ENCODE results near the gene ARRDC3.

Gene ARRDC3

DNA sequence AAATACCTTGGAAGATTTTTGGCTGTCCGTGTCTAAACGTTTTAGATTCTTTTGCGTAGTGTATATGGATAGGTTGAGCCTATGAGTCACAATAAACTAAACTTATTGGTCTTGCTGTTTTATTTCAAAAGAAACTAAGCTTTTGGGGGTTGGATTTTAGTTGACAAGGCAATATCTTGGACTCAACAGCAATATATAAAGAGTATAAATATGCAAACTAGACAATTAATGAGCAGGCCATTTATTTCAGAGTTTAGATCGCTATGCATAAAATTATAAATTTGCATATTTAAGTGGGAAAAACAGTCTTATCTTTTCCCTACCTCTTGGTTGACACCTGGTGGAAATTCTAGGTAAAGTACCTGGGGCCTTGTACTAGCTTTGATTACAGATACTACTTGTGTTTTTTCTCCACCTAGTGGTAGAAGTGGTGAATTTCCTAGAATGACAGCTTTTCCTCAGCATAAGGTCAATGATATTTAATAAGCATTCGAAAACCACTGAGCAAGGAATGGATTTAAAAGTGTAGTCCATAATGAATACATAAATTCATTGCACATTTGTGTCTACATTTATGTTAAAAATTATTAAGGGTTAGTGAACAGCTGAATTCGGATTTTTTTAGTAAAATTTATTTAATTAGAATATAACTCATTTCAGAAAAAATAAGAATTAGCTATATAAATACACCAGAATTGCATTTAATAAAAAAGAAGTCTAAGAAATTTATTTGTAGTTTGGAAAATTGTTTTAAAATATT is 1.7 kb upstream of the ARRDC3 start:
- peak; percentile 85 to 92 for DNase-seq

DNA sequence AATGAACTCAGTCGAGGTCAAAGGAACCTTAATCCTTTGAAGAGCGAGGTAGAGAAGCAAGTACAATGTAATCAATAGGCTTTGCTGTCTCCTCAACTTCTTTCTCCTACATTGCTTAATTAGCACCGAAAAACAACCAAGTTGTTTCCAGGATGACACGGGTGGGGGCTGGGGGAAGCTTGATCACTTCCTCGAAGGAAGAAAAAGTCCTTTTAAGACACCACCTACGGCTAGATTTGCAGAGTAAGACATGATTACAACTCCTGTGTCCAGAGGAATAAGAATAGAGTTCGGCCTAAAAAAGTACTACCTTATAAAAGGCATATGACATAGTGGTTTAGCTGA is 811 bp upstream of the ARRDC3 start:
- DNase-seq, result peak; percentile 56 to 66

DNA sequence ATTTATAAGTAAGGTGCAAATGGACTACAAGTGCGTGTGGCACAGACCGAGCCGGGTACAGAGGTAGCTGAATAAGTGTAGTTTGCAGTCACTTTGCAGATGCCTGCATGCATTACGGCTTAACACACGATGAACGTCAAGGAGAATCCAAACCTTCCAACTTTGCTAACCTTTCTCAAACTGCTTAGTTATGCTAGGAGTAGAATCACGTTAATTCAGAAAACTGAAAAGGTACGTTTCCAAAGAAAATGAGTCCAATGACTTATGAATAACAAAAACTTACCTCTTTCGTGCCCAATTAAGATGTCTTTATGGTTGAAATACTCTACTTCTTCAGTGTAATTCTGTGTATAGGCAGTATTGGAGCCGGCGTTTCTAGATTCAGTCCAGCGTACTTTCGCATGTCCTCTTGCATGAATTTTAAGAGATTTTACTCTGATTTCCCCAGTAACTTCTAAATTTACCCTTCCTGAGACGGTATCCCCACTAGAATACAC is 539 bp downstream of the ARRDC3 start:
- peak; percentile 49 to 51 for DNase-seq

DNA sequence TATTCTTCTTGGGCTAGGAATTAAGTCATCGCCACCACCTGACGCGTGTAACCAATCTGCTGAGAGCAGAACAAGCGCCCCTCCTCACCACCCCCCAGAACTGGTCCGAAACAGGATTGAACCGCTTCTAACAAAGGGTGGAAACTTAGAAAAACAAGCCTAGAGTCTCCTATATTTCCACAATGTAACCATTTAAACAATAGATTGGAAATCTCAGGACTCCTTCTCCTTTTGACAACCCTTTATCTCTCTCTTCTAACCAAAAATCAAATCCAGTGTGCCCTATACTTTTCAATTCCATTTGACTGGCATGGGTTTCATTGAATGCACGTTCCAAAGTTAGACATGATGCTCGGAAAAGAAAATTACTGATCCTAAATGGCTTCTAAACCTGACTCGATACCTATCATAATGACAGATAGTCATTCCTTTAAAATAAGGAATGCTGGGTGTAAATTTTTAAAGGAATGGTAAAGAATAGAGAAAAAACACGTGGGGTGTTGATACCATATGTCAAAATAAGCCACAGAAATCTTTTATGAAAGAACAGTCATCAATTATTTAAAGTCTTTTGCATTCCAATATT is 1.2 kb downstream of the ARRDC3 start:
- DNase-seq, result peak; percentile 80 to 87

DNA sequence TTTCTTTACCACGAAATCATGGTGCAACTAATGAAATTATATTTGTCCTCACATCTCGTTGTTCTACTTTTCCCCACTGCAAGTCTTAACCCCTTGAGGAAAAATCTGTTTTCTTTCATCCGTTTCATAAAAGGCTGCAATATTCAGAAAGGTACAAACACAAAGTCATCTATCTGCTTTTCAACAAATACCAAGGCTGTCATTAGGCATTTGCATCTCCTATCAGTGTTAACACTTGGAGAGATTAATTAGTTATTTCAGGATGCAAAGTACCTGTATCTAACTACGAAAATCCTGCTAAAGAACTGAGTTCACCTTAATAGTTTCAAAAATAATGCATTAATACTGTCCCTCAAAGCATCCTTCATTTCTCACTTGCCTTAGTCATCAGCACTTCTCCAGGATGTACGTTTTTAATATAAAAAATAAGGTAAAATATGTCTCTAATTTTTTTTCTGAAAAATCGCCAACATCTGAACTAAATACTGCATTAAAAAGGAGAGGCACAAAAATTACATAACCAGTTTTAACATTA is 1.8 kb downstream of the ARRDC3 start:
- DNase-seq, result no peak

DNA sequence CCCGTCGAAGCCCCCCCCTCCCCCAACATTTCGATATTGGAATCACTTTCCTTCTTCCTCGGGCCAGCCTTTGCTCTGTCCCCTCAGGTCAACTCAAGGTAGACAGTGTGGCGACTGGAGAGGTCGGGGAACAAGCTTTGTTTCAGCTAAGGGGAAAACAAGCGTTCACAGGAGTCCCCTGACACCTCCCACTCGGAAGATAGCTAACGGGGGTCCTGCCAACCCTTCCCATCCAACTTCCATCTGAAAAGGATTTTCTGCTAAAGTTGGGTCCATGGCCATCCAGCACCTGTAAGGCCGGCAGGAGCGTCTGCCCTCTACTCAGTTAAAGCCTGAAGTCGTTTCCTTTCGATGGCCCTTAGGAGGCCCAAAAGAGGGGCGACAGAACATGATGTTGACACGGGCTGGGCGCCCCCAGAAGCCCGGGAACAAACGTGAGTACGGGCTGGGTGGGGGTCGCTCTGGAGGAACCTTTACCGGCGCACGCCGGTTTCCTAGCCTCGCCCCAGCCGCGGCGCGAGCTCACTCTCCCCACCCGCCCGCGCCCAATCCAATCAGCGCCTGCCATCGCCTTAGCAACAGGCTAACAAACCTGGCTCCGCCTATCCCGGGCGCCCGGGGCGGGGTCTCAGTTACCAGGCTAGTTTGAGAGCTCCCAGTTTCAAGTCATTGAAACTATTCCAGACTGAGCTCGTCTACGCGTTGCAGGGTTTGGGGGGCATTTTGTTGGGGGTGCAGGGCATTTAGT is 2.5 kb downstream of the ARRDC3 start:
- peak; percentile 97 for DNase-seq

DNA sequence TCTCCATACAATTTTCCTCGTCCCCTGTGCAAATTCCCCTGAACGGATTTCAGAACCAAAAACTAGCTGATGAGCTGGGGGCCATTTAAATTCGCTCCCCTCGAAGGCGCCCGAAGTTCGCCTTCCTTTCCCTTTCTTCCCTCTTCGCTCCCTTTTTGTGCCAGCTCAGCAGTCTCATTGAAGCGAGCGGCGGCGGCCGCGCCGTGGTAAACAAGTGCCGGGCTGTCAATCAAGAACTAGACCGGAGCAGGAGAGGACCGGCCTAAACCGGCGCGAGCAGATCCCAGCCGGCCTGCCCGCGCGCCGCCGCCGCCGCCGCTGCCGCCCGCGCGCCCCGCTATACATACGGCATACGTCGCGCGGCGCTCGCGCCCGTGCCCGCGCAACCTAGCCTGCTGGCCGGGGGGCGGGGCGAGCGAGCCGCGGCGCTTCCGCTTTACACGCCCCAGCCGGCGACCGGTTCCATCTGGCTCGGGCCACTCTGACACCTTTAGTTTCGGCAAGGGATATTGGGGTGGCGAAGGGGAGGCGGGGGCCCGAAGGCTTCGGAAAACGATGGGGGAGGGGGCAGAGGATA is 3.1 kb downstream of the ARRDC3 start:
- peak; percentile 95 to 98 for DNase-seq

DNA sequence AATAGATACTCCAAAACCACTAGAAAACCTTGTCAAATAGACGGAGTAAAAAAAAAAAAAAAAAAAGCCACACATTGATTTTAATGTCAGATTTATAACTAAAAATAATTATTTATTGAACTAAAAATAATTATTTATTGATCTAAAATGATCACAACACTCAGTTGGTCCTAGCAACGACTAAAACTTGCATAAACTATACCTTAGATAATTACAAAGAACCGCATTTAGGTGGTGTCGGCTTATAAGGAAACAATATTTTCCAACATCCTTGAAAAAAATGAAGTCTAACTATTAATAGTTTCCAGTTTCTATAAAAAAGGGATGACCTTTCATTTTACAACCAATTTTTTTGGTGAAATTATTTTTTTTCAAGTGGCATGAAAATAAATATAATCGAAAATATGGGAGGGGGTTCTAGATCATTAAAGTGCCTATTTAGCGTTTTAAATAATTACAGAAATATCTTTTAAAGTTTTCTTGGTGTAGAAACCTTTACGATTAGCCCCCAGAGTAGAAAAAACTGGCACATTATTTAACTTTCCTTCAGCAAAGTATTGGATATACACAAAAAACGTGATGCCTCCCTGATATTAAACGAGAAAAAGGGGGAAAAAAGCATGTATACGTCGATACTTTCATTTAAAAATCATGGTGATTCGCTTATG is 3.7 kb downstream of the ARRDC3 start:
- DNase-seq, result no peak

DNA sequence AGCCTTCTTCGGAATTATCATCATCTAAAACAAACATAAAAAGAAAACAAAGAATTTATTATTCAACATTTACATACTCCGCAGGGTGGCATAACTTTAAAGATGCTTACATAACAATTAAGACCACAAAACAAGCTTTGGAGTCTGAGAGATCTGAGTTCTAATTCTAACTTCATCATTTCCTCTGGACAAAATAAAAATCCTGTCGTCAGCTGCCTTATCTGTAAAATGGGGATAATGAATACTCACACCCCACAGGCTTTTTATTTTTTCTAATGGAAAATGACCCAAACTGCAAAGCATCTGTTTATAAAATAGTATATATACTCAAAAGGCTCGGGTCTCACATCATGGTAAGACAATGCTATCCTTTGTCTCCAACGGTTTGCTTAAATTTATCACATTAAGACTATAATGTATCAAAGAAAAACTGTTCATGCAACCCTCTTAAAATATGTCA is 4.3 kb downstream of the ARRDC3 start:
- peak in 1 of 2 donors; percentile 33 for DNase-seq

DNA sequence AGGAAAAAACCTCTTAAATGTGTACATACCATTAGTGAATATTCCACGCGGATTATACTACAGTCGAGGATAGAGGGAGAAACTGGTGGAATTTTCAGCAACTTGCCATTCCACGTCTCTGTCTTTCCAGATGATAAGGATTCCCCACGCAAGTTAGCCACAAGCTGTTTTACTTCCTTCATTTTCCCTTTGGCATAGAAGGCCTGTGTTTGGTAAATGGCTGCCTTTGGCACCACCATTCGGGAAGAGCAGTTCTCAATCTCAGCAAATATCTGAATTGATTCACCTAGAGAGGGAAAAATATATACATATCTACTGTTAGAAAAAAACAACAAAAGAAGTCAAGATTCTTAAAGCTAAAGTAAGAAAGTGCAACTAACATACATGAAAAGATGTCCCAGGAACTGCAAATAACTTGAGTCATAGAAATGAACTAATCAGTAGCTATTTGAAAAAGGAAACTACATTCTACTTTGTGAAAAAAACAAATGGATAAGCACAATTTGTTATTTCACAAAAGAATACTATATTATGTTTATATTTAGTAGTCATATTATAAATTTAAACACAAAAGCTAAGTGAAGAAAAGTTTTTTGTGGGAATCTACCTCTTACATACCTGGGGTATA is 8.1 kb downstream of the ARRDC3 start:
- DNase-seq, result no peak

DNA sequence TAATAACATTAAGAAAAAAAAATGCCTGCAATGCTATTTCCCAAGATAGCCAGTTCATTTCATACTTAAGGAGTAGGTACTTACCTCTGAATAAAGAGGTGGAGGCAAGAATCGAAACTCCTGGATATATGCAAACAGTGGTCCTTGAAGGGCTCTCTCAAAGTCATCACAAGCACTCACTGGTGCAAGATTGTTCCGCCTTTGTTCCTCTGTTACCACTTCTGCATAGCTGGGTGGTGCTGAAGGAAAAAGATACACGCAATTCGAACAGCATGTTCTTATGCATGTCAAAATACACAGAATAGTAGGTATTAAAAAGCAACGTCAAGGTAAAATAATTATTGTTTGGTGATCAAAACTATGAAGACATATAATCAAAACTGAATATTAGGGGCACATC is 9.5 kb downstream of the ARRDC3 start:
- no peak for DNase-seq

DNA sequence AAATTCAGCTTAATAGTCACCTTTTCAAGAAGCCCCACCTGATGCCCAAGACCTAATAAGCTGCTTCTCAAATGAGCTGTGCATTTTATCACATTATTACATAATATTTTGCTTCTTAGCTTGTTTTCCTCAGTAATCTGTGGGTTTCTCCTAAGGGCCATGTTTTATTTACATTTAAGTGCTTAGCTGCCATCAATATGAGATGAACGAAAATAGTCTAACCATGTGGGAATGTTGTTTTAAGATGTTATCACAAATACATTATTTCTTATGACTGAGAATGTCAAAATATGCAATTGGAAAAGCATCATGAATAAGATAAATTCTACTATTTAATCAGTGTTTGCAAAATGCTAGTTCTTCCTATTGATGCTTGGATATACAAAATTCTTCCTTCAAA is 10.1 kb downstream of the ARRDC3 start:
- DNase-seq, result no peak

DNA sequence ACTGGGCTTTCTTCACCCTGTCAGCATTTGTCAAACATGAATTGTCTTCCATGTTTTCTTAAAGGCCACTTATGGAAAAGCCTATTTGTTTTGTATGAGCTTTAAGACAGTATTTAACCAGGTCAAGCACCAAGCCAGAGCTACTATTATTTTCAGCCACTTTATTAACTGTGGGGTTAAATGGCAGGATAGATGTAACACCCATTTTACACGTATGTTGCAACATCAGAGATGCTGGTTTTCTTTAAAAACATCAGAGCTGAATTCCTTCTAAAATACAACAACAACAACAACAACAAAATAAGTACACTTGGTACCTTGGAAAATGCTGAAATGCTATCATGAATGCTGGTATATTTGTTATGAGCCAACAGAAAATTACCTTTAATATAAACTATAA is 13.6 kb downstream of the ARRDC3 start:
- no peak for DNase-seq

DNA sequence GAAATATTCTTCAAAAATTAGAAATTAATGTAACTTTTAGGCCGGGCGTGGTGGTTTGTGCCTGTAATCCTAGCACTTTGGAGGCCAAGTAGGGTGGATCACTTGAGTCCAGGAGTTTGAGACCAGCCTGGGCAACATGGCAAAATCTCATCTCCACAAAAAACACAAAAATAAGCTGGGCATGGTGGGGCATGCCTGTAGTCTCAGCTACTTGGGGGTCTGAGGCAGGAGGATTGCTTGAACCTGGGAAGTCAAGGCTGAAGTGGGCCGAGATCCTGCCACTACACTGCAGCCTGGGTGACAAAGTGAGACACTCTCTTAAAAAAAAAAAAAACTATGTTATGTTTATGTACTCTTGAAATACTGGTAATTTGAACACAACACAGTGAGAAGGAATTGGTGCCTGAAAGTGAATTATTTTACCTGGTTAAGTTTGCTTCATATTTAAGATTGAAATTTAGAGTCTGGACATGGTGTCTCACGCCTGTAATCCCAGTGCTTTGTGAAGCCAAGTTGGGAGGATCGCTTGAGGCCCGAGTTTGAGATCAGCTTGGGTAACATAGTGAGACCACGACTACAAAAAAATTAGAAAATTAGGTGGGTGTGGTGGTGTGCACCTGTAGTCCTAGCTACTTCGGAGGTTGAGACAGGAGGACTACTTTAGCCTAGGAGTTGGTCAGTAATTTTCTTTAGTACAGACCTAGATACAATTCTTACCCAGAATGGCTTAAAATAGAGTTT is 15.0 kb downstream of the ARRDC3 start:
- no peak for DNase-seq

DNA sequence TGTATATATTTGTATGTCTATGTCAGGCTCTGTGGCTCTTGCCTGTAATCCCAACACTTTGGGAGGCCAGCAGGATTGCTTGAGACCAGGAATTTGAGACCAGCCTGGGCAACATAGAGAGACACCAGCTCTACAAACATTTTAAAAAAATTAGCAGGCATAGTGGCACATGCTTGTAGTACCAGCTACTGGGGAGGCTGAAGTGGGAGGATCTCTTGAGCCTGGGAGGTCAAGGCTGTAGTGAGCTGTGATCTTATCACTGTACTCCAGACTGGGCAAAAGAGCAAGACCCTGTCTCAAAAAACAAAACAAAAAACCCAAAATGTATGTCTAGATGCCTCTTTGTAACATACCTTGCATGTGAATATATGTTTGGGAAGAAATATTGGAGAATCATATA is 15.8 kb downstream of the ARRDC3 start:
- no peak for DNase-seq

DNA sequence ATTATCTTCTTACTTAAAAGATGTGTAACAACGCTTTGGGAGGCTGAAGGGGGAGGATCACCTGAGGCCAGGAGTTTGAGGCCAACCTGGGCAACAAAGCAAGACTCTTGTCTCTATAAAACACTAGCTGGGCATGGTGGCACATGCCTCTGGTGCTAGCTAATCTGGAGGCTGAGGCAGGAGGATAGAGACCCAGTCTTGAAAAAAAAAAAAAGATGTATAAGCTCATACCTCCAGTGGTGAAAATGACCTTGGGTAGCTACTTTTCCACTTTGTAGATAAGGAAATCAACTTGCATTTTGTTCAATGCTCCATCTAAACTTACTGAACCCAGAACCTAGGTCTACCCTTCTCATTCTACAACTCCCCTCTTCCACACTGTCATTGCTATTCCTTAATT is 16.6 kb downstream of the ARRDC3 start:
- no peak for DNase-seq

DNA sequence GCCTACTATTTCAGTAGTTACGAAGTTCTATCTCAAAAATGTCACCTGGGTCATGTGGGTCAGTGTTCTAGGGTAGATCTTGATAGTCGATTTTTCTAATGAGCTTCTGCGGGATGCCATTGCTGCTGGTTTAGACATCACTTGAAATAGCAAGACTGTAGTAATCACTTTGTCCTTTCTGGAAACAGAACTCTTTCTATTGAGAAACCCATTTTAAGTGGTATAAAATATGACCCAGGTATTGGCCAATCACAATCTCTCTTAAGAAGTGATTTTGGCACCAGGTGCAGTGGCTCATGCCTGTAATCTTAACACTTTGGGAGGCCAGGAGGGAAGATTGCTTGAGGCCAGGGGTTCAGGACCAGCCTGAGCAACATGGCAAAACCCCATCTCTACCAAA is 17.6 kb downstream of the ARRDC3 start:
- no peak for DNase-seq

DNA sequence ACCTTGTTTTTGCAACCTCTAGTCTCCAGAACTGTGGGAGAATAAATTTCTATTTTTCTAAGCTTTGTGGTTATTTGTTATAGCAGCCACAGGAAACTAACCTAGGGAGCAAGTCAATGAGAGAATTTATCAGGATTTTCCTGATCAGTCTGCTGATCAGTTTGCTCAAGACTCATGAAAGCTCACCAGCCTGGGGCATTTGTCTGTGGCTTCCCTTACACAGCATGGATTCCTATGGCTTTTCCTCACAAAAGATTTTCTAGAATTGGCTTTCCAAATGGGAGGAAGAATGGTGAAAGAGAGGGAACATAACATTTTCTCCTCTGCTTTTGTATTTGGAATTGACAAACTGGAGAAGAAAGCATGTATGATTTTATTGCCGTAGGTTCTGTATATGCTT is 20.2 kb downstream of the ARRDC3 start:
- DNase-seq, result no peak

DNA sequence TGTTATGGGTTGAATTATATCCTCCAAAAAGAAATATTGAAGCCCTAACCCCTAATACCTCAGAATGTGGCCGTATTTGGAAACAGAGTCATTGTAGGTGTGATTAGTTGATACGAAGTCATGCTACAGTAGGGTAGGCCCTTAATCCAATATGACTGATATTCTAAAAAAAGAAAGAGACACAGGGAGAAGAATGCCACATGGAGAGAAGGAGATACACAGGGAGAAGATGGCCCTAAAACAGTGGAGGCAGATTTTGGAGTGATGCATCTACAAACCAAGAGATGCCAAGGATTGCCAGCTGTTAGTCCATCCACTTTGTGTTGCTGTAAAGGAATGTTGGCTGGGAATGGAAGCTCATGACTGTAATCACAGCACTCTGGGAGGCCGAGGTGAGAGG is 21.3 kb downstream of the ARRDC3 start:
- no peak for DNase-seq

DNA sequence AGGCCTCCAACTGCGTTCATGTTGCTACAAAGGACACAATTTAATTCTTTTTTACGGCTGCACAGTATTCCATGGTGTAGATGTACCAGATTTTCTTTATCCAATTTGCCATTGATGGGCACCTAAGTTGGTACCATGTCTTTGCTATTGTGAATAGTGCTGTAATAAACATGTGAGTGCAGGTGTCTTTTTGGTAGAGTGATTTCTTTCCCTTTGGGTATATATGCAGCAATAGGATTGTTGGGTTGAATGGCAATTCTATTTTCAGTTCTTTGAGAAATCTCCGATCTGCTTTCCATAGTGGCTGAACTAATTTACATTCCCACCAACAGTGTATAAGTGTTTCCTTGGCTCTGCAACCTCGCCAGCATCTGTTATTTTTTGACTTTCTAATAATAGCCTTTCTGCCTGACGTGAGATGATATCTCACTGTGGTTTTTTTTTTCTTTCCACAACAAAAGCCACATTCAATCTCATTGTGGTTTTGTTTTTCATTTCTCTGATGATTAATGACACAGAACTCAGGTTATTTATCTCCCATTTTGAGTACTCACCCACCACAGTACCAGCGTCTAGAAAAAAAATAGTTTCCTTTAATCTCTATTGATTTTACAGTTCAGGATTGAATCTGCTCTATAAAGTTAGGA is 21.9 kb downstream of the ARRDC3 start:
- DNase-seq, result no peak
